GM12872 (cell line): ENCODE data around the gene FCAMR.

Source experiments
- TF ChIP-seq, protein P1 (sequence below): IDR thresholded peaks from 3 replicates; pipeline ENCODE4 v1.5.1; 2011; ENCODE audit warnings: low read depth, mild to moderate bottlenecking, low read length, moderate library complexity; ENCODE audit not compliant: insufficient read depth

The FCAMR gene

DNA sequence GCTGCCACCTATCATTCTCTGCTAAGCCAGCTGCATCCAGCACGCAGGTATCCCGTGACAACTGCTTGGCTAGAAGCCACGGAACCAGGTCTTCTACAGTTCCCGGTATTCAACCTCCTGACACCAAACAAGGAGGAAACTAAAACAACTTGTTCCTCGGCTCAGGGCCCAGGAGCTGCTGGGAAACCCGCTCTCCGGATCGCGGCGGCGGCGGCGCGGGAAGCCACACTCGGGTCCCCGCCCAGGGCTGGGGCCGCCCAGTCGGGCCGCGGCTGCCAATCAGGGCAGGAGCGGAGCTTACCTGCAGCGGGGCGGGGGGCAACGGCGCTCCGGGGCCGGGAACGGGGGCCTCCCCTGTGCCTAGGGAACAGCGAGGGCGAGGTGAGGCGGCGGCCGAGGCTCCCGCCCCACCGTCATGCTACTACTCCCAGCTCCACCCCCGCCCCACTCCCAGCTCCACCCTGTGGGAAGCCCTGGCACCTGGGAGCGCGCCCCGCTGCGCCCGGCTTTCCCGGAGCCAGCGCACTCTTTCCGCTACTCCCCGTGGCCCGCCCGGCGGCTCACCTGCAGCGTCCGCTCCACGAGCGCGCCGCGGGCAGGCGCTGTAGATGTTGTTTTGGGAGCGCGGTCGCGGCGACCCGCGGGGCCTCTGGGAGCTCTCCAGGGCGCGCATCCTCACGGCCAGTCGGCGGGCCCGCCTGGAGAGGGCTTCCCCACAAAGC, 60.9 kb downstream of the FCAMR start:
- TF ChIP-seq, protein P1, sequence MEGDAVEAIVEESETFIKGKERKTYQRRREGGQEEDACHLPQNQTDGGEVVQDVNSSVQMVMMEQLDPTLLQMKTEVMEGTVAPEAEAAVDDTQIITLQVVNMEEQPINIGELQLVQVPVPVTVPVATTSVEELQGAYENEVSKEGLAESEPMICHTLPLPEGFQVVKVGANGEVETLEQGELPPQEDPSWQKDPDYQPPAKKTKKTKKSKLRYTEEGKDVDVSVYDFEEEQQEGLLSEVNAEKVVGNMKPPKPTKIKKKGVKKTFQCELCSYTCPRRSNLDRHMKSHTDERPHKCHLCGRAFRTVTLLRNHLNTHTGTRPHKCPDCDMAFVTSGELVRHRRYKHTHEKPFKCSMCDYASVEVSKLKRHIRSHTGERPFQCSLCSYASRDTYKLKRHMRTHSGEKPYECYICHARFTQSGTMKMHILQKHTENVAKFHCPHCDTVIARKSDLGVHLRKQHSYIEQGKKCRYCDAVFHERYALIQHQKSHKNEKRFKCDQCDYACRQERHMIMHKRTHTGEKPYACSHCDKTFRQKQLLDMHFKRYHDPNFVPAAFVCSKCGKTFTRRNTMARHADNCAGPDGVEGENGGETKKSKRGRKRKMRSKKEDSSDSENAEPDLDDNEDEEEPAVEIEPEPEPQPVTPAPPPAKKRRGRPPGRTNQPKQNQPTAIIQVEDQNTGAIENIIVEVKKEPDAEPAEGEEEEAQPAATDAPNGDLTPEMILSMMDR = no peak

DNA sequence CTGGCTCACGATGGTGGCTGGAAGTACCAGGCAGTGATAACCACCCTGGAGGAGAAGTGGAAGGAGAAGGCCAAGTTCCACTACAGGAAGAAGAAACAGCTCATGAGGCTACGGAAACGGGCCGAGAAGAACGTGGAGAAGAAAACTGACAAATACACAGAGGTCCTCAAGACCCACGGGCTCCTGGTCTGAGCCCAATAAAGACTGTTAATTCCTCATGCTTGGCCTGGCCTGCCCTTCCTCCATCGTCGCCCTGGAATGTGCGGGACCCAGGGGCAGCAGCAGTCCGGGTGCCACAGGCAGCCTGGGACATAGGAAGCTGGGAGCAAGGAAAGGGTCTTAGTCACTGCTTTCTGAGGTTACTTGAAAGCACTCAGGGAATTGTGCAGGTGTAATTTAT, 62.2 kb downstream of the FCAMR start:
- TF ChIP-seq, protein P1 = no peak
